Suprapubic skin (tissue), 4 donors: ENCODE results near the gene CFAP97D2. TPM values are rescaled to one million over a fixed set of nuclear protein-coding genes. Genes with fewer than 3 reads are reported as not detected.

ENCODE experiments used
- DNase-seq, 2 donors: peaks; one replicate each; pipeline ENCODE4 v3.0.0-alpha.2; 2019; ENCODE audit warnings: low spot score in 2 of 2
- H3K27ac ChIP-seq: fragments of 200-600 bp; sonication (generic); one replicate; pipeline ENCODE4 v1.5.1; 2019
- H3K27me3 ChIP-seq: fragments of 200-600 bp; sonication (generic); one replicate; pipeline ENCODE4 v1.5.1; 2019
- H3K36me3 ChIP-seq: fragments of 200-600 bp; sonication (generic); one replicate; pipeline ENCODE4 v1.5.1; 2019
- H3K4me1 ChIP-seq: fragments of 200-600 bp; sonication (generic); one replicate; pipeline ENCODE4 v1.5.1; 2019
- H3K4me3 ChIP-seq: fragments of 200-600 bp; sonication (generic); one replicate; pipeline ENCODE4 v1.5.1; 2019; ENCODE audit warnings: mild to moderate bottlenecking
- H3K9me3 ChIP-seq: fragments of 200-600 bp; sonication (generic); one replicate; pipeline ENCODE4 v1.5.1; 2019
- CTCF ChIP-seq, 2 donors: fragments of 200-600 bp in 1 of 2; fragments of 450-650 bp in 1 of 2; sonication (generic) in 1 of 2; IDR thresholded peaks; one replicate each; pipeline ENCODE4 v1.5.1; 2016 to 2019; ENCODE audit warnings: antibody characterized with exemption in 2 of 2, mild to moderate bottlenecking in 1 of 2, moderate library complexity in 1 of 2
- EP300 ChIP-seq: sonication (generic); formaldehyde crosslinking; IDR thresholded peaks from one replicate; pipeline ENCODE4 v1.6.1; 2017; ENCODE audit warnings: antibody characterized with exemption
- POLR2A ChIP-seq, 2 donors: fragments of 450-650 bp; IDR thresholded peaks; one replicate each; pipeline ENCODE4 v1.6.1; 2017; ENCODE audit warnings: antibody characterized with exemption in 2 of 2, mild to moderate bottlenecking in 2 of 2, moderate library complexity in 2 of 2
- POLR2AphosphoS5 ChIP-seq, 3 donors: sonication (generic); formaldehyde crosslinking; IDR thresholded peaks; one replicate each; pipeline ENCODE4 v1.6.1; 2017; ENCODE audit warnings: antibody characterized with exemption in 3 of 3
- WGBS: methylation state at CpG from one replicate; pipeline ENCODE4 v1.1.5; 2018; 5-methylcytosine and 5-hydroxymethylcytosine counted together
- total RNA-seq, 4 donors: library from RNA; depleted of rRNA; stranded (reverse); fragments of >200 nt; gene quantifications; one replicate each; pipeline ENCODE4 v1.1.0, GENCODE V29; 2016

Gene CFAP97D2
- total RNA-seq, 4 donors from 2014 or later = not detected

GRCh38 chr13:114161028-114161556 lies 18.0 kb upstream of the CFAP97D2 start:
- peaks cover 16% of the 10 kb centered on the region for H3K27me3 ChIP-seq
- WGBS = 94% methylated on average over 45 of the region's 47 CpGs

GRCh38 chr13:114161644-114162532 lies 17.2 kb upstream of the CFAP97D2 start:
- DNase-seq = no peak
- Histone ChIP-seq H3K27me3 (peaks cover 19% of the 10 kb centered on the region), H3K27ac (no peak overlapping the region), H3K4me1 (peaks cover 25% of the 10 kb centered on the region), H3K9me3 (no peaks in the 10 kb centered on the region), H3K36me3 (no peaks in the 10 kb centered on the region), H3K4me3 (no peak overlapping the region)
- no peak for TF ChIP-seq POLR2A (IDR thresholded peaks at IDR 0.05)
- TF ChIP-seq EP300 = no peak
- TF ChIP-seq POLR2AphosphoS5 (IDR thresholded peaks at IDR 0.05) = no peak
- WGBS = 15% methylated on average over 25 of the region's 32 CpGs

More at GRCh38 chr13:114161028-114161556, 18.0 kb upstream of the CFAP97D2 start:
- no peak for DNase-seq
- TF ChIP-seq EP300 = no peak
- TF ChIP-seq POLR2AphosphoS5 (IDR thresholded peaks at IDR 0.05) = no peak
- no peak for TF ChIP-seq POLR2A (IDR thresholded peaks at IDR 0.05)
- no peak for TF ChIP-seq CTCF (IDR thresholded peaks at IDR 0.05)
- Histone ChIP-seq H3K4me1 (peaks cover 17% of the 10 kb centered on the region), H3K4me3 (no peak overlapping the region), H3K36me3 (no peaks in the 10 kb centered on the region), H3K9me3 (no peaks in the 10 kb centered on the region), H3K27ac (no peak overlapping the region)

GRCh38 chr13:114162533-114162922 lies 16.5 kb upstream of the CFAP97D2 start:
- Histone ChIP-seq H3K27me3 (peaks cover 19% of the 10 kb centered on the region), H3K9me3 (no peaks in the 10 kb centered on the region), H3K27ac (no peak overlapping the region), H3K36me3 (no peaks in the 10 kb centered on the region), H3K4me3 (no peak overlapping the region), H3K4me1 (peaks cover 27% of the 10 kb centered on the region)
- 86% methylated on average over 16 of the region's 16 CpGs for WGBS
- DNase-seq = no peak
- TF ChIP-seq EP300 (no peak), CTCF (IDR thresholded peaks at IDR 0.05) (no peak), POLR2A (IDR thresholded peaks at IDR 0.05) (no peak), POLR2AphosphoS5 (IDR thresholded peaks at IDR 0.05) (no peak)

GRCh38 chr13:114164053-114164452 lies 15.0 kb upstream of the CFAP97D2 start:
- Histone ChIP-seq H3K36me3 (no peaks in the 10 kb centered on the region), H3K27ac (no peak overlapping the region), H3K9me3 (no peaks in the 10 kb centered on the region), H3K27me3 (peaks cover 19% of the 10 kb centered on the region), H3K4me1 (peaks cover 27% of the 10 kb centered on the region), H3K4me3 (no peak overlapping the region)
- TF ChIP-seq EP300 = no peak
- TF ChIP-seq POLR2AphosphoS5 (IDR thresholded peaks at IDR 0.05) = no peak
- no peak for TF ChIP-seq CTCF (IDR thresholded peaks at IDR 0.05)
- no peak for TF ChIP-seq POLR2A (IDR thresholded peaks at IDR 0.05)
- WGBS = 87% methylated on average over 14 of the region's 14 CpGs
- DNase-seq = no peak

- no peaks in the 10 kb centered on the region for H3K9me3 ChIP-seq
- no peaks in the 10 kb centered on the region for H3K36me3 ChIP-seq
- H3K27ac ChIP-seq = no peak overlapping the region
- peaks cover 19% of the 10 kb centered on the region for H3K27me3 ChIP-seq
- H3K4me3 ChIP-seq = no peak overlapping the region
- no peak for DNase-seq
- TF ChIP-seq EP300 (no peak), POLR2AphosphoS5 (IDR thresholded peaks at IDR 0.05) (no peak), CTCF (IDR thresholded peaks at IDR 0.05) (no peak), POLR2A (IDR thresholded peaks at IDR 0.05) (no peak)
- peaks cover 27% of the 10 kb centered on the region for H3K4me1 ChIP-seq
- WGBS = 79% methylated on average over 26 of the region's 26 CpGs
Observed at GRCh38 chr13:114164681-114165429, 14.2 kb upstream of the CFAP97D2 start.
